Stimulated activated CD4-positive, alpha-beta T cell treated with anti-CD3 and anti-CD28 coated beads, Interleukin-4, amount 100 ng/mL, for 48 hours (primary cell): ENCODE data around the gene B3GNT9.

Experiments
- DNase-seq, 2 donors: peaks; one replicate each; pipeline ENCODE4 v3.0.0-alpha.2; 2020; ENCODE audit warnings: low read depth in 2 of 2

The B3GNT9 gene, protein sequence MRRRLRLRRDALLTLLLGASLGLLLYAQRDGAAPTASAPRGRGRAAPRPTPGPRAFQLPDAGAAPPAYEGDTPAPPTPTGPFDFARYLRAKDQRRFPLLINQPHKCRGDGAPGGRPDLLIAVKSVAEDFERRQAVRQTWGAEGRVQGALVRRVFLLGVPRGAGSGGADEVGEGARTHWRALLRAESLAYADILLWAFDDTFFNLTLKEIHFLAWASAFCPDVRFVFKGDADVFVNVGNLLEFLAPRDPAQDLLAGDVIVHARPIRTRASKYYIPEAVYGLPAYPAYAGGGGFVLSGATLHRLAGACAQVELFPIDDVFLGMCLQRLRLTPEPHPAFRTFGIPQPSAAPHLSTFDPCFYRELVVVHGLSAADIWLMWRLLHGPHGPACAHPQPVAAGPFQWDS

DNA sequence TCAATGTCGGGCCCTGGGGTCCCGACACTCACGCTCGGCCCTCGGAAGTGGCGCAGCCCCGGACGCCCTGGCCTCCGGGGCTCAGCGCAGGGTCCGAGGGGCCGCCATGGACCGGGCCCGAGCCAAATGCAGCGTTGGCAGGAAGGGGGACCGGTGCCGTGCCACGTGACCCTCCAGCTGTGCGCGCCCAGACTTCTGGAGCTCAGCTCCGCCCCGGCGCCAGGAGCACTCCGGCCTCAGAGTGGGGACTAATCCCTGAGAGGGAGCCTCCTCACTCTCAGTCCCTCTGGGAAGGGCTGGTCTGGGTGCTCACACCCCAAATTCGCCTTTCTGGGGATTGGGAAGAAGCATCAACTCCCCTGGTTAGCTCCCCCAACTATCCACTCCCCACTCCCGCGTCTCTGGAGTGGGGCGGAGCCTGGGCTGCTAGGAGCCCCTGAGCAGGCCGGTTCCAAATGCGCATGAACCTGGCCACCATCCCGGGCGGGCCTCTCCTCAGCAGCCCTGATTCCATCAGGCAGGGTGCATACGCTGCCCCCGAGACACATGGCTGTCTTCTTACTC lies at the start of gene B3GNT9:
B3GNT9 (minus strand) TSS at position 166 of the 564 bp plus-strand sequence. CDS start 513 bp downstream, outside the sequence.
- DNase-seq = no peak

DNA sequence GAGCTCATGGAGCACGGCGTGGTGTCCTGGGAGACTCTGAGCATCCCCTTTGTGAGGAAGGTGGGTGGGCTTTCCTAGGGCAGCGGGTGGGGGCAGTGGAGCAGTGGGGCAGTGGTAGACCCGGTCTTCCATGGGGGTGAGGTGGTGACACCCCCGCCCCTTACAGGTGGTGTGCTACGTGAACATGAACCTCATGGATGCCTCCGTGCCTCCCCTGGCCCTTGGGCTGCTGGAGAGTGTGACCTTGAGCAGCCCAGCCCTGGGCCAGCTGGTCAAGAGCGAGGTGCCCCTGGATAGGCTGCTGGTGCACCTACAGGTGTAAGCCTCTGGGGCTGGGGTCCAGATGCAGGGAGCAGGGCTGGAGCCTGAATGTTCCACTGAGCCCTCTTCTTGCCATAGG lies 49.7 kb upstream of the B3GNT9 start:
- DNase-seq = no peak

DNA sequence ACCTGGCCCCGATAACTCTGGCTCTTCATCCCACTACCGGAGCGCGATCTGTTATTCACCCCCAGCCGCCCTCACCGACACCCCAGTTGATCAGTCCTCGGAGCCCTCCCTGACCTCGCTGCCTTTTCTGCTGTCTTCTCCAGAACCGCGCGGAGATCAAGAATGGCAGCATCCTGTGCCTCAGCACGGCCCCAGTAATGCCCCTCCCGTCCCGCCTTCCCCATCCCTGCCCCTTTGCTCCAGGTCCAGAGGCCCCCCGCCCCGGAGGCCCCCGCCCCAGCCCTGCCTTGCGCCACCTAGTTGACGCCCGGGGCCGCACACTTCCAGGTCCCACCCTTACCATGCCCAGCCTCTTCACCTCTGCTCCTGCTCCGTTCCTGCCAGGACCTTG lies 49.0 kb upstream of the B3GNT9 start:
- DNase-seq = no peak

DNA sequence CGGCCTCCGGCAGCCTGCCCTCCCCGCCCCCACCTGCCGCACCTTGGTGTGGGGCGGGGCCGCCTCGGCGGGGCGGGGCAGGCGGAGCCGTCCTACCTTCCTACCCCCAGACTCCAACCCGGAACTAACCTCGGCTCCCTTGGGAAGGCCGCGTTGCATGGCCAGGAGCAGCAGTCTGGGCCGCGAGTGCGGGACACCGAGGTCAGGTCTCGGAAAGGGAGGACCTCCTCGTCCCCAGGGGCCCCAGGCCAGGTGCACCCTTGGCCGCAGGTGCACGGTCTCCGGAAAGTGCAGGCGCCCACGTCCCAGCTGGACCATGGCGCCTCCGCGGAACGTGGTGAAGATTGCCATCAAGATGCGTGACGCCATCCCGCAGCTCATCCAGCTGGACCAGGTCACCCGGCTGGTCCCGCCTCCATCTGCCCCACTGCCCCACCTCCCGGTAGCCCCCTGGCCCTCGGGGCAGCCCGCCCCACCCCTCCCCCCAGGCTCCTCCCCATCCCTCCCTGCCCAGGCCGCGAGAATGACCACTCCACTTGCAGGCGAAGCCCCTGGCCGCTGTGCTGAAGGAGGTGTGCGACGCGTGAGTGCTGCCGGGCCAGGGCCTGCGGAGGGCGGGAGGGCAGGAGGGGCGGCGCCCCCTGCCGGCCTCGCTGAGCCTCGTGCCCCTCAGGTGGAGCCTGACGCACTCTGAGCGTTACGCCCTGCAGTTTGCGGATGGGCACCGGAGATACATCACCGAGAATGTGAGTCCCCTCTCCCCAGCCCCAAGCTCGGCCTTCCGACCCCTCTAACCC lies 48.4 kb upstream of the B3GNT9 start, which contains the start of gene ELMO3:
ELMO3 (plus strand) TSS at position 121 of the 797 bp plus-strand sequence; CDS start at position 317, 196 bp downstream.
- no peak for DNase-seq

DNA sequence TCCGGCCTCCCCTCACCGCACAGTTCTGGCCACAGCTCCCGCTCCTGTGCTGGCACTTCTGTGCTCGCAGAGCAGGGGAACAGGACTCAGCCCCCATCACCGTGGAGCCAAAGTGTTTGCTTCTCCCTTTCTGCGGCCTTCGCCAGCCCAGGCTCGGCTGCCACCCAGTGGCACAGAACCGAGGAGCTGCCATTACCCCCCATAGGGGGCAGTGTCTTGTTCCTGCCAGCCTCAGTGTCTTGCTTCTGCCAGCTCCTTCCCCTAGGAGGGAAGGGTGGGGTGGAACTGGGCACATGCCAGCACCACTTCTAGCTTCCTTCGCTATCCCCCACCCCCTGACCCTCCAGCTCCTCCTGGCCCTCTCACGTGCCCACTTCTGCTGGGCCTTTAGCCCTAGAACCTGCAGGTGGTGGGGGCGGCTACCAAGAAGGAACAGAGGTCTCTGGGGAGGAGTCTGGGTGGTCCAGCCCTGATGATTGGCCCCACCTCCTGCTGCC lies 47.5 kb upstream of the B3GNT9 start:
- no peak for DNase-seq

DNA sequence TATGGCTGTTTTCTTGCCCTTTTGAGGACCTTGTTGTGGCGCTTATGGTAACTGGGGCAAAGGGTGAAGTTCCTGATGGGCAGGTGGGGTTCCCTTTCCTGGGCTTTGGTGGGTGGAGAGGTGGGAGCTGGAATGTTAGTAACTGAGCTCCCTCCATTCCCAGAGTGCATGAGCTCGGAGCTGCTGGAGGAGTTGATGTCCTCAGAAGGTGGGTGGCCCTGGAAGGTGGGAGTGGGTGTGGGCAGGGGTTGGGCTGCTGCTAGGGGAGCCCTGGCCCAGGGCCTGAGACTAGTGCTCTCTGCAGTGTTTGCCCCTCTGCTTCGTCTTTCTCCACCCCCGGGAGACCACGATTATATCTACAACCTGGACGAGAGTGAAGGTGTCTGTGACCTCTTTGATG lies 46.9 kb upstream of the B3GNT9 start:
- no peak for DNase-seq

DNA sequence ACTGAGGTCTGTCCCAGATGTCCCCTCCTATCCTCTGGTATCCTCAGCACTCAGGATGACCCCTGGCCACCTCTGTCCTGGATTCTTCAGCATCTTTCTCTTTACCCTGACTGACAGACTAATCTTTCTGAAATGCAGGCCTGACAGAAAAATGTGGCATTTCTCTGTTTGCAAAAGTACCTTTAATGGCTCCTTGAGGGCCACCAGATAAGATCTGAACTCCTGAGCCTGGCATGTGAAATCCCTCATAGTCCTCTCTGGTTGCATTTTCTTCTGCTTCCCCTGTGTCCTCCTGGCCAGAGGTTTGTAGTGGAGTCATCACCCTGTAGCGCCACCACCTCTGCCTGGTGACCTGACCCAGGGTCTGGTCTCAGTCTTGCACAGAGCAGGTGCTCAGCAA lies 46.1 kb upstream of the B3GNT9 start:
- DNase-seq = no peak

DNA sequence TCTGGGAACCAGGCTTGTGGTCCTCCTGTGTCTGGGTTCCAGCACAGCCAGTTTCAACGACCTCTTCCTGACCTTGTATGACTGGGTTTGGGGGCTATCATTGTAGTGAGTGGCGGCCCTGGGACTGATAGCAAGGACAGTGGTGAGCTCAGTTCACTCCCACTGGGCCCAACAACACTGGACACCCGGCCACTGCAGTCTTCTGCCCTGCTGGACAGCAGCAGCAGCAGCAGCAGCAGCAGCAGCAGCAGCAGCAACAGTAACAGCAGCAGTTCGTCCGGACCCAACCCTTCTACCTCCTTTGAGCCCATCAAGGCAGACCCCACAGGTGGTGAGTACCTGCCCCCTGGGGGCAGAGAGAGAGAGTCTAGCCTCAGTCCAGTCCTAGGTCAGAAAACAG lies 44.9 kb upstream of the B3GNT9 start:
- no peak for DNase-seq

DNA sequence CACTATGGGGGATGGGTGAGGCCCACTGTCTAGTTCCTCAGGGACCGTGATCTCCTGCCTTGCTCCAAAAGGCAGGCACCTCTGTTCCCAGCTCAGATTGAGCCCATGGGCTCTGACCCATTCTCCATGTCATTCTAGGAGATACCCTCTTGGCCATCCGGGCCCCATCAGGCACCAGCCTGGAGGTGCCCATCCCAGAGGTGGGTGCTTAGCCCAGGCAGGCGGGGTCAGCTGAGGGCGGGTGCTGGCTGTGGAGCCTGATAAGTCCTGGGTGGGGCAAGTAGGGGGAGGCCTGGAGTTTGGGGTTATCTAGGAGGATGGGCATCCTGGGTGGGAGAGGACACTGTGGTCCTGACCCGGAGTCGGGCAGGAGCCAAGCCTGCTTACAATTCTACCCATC lies 43.5 kb upstream of the B3GNT9 start:
- no peak for DNase-seq

DNA sequence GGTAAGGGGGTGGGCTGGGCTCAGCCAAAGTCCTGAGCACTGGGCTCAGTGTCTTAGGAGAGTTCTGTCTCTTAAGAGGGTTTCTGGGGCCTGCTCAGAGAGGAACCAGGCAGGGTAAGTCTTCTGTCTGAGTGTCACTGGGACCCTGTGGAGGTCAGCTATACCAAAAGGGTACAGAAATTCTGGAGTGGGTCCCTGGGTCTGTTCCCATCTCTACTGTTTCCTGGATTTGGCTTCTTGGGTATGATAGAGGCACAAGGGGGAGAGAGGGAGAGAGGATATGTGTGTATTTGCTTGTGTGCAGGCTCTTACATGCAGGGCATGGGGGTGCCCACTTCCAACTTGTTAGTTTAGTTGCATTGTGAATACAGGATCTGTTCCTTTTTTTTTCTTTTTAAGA lies 42.7 kb upstream of the B3GNT9 start:
- DNase-seq = no peak

DNA sequence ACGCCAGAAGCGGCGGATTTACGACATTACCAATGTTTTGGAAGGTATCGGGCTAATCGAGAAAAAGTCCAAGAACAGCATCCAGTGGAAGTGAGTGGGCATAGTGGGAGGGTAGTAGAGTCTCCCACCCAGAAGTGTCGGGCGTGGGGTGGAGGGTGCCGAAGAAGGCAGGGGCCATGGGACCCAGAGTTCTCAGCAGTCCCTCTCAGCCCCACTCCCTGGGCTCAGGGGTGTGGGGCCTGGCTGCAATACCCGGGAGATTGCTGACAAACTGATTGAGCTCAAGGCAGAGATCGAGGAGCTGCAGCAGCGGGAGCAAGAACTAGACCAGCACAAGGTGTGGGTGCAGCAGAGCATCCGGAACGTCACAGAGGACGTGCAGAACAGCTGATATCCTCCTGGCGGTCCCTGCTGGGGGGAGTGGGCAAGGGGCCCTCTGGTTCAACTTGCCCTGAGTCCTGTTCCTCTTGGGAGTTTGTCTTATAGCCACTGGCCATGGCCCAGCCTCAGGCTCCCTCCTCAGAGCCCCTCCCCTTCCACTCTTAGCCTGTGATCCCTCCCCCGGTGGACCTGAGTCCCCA lies 42.1 kb upstream of the B3GNT9 start:
- no peak for DNase-seq

DNA sequence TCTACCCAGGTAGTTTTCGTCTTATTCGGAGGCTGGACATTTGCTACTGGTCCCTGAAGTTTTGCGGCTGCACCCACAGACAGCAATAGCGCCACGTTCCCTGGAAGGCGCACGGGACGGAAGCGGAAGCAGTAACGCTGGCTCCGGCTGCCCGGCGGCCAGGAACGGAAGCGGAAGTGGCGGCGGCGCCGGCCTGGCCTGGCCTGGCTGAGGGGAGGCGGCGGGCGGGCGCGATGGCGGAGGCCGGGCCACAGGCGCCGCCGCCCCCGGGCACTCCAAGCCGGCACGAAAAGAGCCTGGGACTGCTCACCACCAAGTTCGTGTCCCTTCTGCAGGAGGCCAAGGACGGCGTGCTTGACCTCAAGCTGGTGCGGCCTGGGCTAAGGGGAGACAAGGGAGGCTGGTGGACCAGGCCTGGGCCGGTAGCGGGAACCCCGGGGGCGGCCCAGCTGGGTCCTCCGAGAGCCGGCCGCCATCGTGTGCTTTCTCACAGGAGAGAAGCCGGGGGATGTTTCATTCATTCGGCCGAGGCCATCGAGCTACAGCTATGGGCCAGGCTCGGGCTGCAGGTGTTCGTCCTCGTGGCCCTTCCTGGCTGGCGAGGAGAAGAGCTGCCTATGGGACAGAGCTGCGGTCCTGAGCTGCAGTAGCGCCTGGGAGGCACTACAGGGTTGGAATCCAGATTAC lies 41.3 kb upstream of the B3GNT9 start, which contains the start of gene E2F4:
E2F4 (plus strand) TSS at position 161 of the 687 bp plus-strand sequence; CDS start at position 234, 73 bp downstream.
- peak; percentile 80 to 88 for DNase-seq

DNA sequence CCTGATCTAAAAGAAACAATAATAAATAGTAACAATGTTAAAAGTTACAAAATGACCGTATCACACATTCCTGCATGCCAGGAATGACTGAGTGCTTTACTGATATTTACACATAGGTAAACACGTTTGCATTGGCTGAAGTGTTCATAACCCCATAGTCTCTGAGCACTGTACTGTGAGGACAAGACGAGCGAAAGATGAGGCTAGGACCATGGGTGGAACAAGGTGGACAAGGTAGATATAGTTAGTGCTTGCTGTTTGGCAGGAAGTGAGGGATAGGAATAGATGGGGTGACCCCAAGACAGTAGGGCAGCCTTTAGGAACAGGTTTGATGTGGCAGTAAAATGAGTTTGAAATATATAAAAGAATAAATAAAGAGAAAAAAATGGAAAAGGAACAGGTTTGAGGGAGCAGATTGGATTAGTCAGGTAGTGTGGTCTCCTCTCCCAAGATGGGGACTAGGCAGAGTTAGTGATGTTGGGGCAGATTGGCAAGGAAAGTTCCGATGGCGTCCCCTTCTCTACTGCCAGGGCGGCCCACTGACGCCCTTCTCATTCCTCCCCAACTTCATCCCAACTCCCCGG lies 40.7 kb upstream of the B3GNT9 start:
- DNase-seq = no peak

DNA sequence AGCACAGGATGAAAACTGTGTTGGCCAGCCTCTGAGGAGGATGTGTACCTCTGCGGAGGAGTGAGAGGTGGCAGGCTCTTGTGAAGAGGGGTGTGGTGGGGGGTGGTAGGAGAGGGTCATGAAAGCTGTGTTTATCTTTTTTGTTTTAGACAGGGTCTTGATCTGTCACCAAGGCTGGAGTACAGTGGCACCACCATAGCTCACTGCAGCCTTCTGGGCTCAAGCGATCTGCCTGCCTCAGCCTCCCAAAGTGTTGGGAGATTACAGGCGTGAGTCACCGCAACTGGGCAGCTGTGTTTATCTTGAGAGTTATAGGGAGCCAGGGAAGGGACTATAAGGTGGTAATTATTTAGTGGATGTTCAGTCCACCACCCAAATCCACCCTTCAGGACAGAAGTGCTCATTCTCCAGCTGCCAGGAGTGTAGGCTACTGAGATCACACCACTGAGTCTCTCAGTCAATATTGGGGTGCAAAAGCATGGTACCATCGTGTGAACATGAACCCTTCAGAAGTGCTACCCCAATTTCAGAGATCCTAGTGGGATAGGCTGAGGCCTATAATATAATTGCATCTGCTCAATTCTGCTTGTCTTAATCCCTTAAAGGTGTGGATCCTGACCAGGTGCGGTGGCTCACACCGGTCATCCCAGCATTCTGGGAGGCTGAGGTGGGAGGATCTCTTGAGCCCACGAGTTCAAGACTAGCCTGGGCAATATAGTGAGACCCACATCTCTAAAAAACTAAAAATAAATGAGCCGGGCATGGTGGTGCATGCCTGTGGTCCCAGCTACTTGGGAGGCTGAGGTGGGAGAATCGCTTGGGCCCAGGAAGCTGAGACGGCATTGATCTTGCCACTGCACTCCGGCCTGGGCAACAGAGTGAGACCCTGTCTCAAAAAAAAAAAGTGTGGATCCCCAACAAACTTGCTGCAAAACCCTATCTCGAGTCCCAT lies 39.9 kb upstream of the B3GNT9 start:
- DNase-seq = no peak

DNA sequence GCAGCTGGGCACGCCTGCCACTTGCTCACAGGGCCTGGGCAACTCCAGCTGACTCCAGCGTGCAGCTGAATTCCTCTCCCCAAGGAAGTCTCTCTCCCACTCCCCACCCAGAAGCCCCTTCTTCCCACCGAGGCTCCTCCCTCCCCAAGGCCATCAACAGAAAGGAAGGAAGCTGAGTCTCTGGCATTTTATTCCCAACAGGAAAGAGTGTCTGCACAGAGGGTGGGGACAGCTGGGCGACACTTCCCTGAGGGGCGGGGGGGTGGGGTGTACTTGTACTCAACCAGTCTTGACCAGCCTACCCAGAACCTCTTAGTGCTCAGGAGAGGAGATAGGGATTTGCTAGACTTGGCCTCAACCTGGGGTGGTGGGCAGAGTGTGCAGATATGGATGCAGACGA lies 39.2 kb upstream of the B3GNT9 start, which contains the start of gene EXOC3L1:
EXOC3L1 (minus strand) TSS at position 96 of the 400 bp plus-strand sequence. CDS start 460 bp downstream, outside the sequence.
- no peak for DNase-seq

DNA sequence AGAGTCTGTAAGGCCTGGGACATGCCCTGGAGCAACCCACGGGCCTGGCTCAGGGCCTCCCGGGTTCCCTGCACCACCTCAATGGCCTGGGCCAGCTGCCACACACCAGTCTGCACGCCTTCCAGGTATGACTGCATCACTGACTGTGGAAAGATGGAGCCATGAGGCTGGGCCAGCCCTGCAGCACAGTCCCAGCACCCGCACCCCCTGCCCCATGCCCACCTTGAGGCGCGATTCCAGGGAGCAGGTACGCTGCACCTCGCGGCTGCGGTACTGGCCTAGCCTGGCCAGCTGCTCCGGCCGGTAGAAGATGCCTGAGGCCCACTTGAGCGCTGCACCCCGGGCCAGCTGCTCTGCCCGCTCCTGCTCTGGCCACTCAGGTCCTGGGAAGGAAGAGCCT lies 38.0 kb upstream of the B3GNT9 start:
- DNase-seq = no peak

DNA sequence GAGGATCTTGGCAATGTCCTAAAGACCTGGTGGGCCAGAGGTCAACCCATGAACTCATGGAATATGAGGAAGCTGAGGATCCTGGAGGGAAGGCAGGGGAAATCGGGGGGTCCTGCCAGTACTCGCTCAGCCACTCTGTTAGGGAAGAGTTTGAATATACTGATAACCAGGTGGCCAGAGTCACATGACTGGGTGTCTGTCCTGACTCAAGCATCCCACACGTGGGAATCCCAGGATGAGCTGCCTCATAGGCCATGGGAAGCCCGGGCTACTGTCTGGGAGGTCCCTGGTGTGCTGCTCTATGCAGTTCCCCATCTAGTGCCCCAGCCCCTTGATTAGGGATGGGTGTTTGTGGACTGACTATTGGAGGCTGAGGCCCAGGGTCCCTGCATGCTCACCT lies 37.5 kb upstream of the B3GNT9 start:
- DNase-seq = no peak

DNA sequence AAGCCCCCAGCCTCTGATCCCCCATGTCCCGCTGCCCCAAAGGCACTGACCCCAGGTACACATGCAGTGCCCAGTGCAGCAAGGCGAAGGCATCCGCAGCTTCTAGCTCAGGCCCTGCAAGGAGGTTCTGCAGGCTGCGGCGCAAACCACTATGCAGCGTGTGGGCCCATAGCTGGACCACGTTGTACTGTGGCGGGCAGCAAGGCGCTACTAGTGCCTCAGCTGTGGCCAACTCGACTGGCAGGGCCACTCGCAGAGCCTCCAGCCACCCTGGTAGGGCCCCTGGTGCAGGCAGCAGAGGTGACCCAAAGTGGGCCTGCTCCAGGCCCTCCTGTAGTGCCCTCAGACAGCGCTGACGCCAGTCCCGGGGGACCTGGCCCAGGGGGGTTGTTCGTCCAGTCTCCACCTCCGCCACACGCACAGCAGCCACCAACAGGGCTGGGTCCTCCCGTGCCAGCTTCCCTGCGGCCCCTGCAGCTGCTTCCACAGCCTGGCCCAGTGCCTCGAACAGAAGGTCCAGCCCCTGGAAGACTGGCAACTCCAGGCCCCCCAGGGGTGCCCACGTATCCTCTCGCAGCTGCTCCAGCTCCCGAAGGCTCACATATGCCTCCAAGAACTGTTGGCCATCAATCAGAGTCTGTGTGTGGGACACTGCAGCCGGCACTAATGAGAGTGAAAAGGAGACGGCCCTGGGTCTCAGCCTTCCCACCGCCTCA lies 36.5 kb upstream of the B3GNT9 start:
- no peak for DNase-seq

DNA sequence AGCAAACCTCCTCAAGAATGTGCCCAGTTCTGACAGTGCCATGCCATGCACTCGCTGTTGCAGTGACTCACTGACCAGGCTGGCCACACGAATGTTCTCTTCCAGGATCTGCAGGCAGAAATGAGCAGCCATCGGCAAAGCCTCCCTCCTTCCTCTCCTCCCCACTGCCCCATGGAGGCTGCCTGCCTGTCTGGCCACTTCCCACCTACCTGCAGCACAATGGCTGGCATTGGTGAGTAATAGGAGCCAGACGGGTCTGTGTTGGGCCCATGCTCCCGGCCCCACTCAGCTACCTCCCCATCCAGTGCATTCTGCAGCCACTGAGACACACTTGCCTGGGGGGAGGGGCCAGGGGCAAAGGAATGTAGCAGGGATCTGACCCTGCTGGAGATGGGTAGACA lies 35.8 kb upstream of the B3GNT9 start:
- DNase-seq = no peak
